Stomach (tissue), 4 donors: ENCODE results near the gene PBX2.

Source experiments
- EP300 ChIP-seq: sonication (generic); formaldehyde crosslinking; IDR thresholded peaks from one replicate; pipeline ENCODE4 v1.6.1; 2017; ENCODE audit warnings: antibody characterized with exemption
- POLR2A ChIP-seq, 4 donors: fragments of 450-650 bp; IDR thresholded peaks; one replicate each; pipeline ENCODE4 v1.6.1; 2016; ENCODE audit warnings: antibody characterized with exemption in 4 of 4, control low read depth in 2 of 4, mild to moderate bottlenecking in 1 of 4, moderate library complexity in 1 of 4
- POLR2AphosphoS5 ChIP-seq, 3 donors: sonication (generic); formaldehyde crosslinking; IDR thresholded peaks; one replicate each; pipeline ENCODE4 v1.6.1; 2016; ENCODE audit warnings: antibody characterized with exemption in 3 of 3
- TF ChIP-seq, protein P1 (sequence below), 7 experiments: fragments of 450-650 bp in 4 of 7; fragments of 200-600 bp in 3 of 7; sonication (generic) in 3 of 7; IDR thresholded peaks; one replicate each; pipeline ENCODE4 v1.5.1; 2016 to 2019; ENCODE audit warnings: antibody characterized with exemption in 7 of 7, control low read depth in 2 of 7, mild to moderate bottlenecking in 1 of 7

DNA sequence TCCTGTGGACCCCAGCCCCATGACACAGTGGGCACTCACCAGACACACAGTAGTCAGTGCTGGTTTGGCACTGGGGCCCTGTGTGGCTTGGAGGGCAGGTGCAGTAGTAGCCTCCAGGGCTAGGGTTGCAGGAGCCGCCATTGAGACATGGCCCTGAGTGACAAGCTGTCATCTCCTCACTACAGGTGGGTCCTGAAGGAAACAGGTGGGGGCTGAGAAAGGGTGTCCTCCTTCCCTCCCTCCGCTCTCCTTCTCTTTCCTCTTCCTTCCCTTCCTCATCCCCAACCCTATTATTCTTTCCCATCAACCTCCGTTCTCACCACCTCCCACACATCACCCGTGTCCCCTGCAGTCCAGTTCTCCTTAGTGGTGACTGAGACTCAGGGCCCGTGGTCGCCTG lies 23.6 kb upstream of the PBX2 start:
- TF ChIP-seq, protein P1, sequence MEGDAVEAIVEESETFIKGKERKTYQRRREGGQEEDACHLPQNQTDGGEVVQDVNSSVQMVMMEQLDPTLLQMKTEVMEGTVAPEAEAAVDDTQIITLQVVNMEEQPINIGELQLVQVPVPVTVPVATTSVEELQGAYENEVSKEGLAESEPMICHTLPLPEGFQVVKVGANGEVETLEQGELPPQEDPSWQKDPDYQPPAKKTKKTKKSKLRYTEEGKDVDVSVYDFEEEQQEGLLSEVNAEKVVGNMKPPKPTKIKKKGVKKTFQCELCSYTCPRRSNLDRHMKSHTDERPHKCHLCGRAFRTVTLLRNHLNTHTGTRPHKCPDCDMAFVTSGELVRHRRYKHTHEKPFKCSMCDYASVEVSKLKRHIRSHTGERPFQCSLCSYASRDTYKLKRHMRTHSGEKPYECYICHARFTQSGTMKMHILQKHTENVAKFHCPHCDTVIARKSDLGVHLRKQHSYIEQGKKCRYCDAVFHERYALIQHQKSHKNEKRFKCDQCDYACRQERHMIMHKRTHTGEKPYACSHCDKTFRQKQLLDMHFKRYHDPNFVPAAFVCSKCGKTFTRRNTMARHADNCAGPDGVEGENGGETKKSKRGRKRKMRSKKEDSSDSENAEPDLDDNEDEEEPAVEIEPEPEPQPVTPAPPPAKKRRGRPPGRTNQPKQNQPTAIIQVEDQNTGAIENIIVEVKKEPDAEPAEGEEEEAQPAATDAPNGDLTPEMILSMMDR (IDR thresholded peaks at IDR 0.05): no peak
- TF ChIP-seq POLR2A (IDR thresholded peaks at IDR 0.05): no peak
- no peak for TF ChIP-seq POLR2AphosphoS5 (IDR thresholded peaks at IDR 0.05)
- TF ChIP-seq EP300: no peak
